K562 (cell line): ENCODE measurements around the gene RAD1. TPM values are rescaled to one million over a fixed set of nuclear protein-coding genes. Genes with fewer than 3 reads are reported as not detected.
A peak's percentile ranks its signal among the peaks of the same experiment; 100 is the strongest.

Experiments used
- ATAC-seq: fragments of 200-7000 bp; cut with Tn5 transposase; 3 replicates; pipeline ENCODE4 v1.9.1; 2020; ENCODE audit warnings: moderate library complexity
- BruUV-seq: library from RNA; stranded (reverse); fragments of 400-500 nt; replicated peaks from 2 replicates; lab custom pipeline; 2021; lab: Mats Ljungman, UMichigan
- CTCF ChIA-PET: fragments of 300-600 bp; formaldehyde crosslinking; extraction: SDS; loops from one replicate; lab custom pipeline; 2021; ENCODE audit warnings: low intra/inter-chr PET ratio; lab: Yijun Ruan, JAX
- POLR2A ChIA-PET: fragments of 300-600, 350-650 bp; sonication (Branson Sonifier 250); formaldehyde crosslinking; extraction: SDS; loops from one replicate; lab custom pipeline; 2021; ENCODE audit warnings: antibody characterized with exemption, inconsistent platforms; lab: Yijun Ruan, JAX
- DNase-seq, 4 experiments: peaks; one replicate each; pipeline versions ENCODE4 v3.0.0 to v3.0.0-alpha.2; 2011 to 2018; ENCODE audit warnings: low spot score in 3 of 4, mixed read lengths in 3 of 4; ENCODE audit errors: extremely low read depth in 1 of 4
- FAIRE-seq: peaks from 2 replicates; lab custom pipeline; 2011; peaks lifted over from hg19 to GRCh38; lab: Jason Lieb, UNC
- H2AFZ ChIP-seq: 2 replicates; pipeline ENCODE4 v1.6.0; 2011; ENCODE audit warnings: low read depth, low read length, control low read depth, inconsistent platforms
- H3K27ac ChIP-seq: fragments of 200-600 bp; 3 replicates; pipeline ENCODE4 v1.8.0; 2011; ENCODE audit warnings: low read depth, mild to moderate bottlenecking, control low read depth, inconsistent platforms, low read length, moderate library complexity, mixed read lengths; ENCODE audit errors: extremely low read depth
- H3K27me3 ChIP-seq, 2 experiments: fragments of 300-600 bp in 1 of 2; 2 replicates in 1 of 2; 3 replicates in 1 of 2; pipeline versions ENCODE4 v1.6.0 to v1.8.0; 2011; ENCODE audit warnings: inconsistent platforms in 2 of 2, low read length in 2 of 2, mild to moderate bottlenecking in 1 of 2, mixed read lengths in 1 of 2, moderate library complexity in 1 of 2; ENCODE audit not compliant: control insufficient read depth in 2 of 2, insufficient read depth in 2 of 2
- H3K36me3 ChIP-seq: fragments of 300-600 bp; 3 replicates; pipeline ENCODE4 v1.8.0; 2011; ENCODE audit warnings: mild to moderate bottlenecking, low read length, inconsistent platforms; ENCODE audit not compliant: control insufficient read depth, insufficient read depth
- H3K4me1 ChIP-seq, 2 experiments: fragments of 200-600 bp in 1 of 2; replicated peaks in 1 of 2; 2 replicates in 1 of 2; 3 replicates in 1 of 2; pipeline versions ENCODE4 v1.5.1 to v1.8.0; 2011; ENCODE audit warnings: inconsistent platforms in 2 of 2, low read length in 2 of 2, mild to moderate bottlenecking in 1 of 2, mixed read lengths in 1 of 2, moderate library complexity in 1 of 2; ENCODE audit not compliant: control insufficient read depth in 2 of 2, insufficient read depth in 2 of 2
- H3K4me2 ChIP-seq: 2 replicates; pipeline ENCODE4 v1.6.1; 2011; ENCODE audit warnings: low read length, control low read depth, inconsistent platforms, mixed read lengths; ENCODE audit not compliant: insufficient read depth
- H3K4me3 ChIP-seq: fragments of 200-600 bp; sonication (generic), shearing (Covaris generic); 2 replicates; pipeline ENCODE4 v1.5.1; 2016; ENCODE audit warnings: control low read depth, inconsistent platforms
- H3K79me2 ChIP-seq: fragments of 200-600 bp; 3 replicates; pipeline ENCODE4 v1.8.0; 2011; ENCODE audit warnings: low read length, inconsistent platforms; ENCODE audit not compliant: control insufficient read depth, insufficient read depth
- H3K9ac ChIP-seq, 2 experiments: 2 replicates each; pipeline versions ENCODE4 v1.6.0 to v1.6.1; 2011; ENCODE audit warnings: low read depth in 2 of 2, low read length in 2 of 2, control low read depth in 1 of 2, inconsistent platforms in 1 of 2, mild to moderate bottlenecking in 1 of 2, mixed read lengths in 1 of 2; ENCODE audit not compliant: insufficient read depth in 1 of 2
- H3K9me1 ChIP-seq: one replicate; pipeline ENCODE4 v1.6.0; 2011; ENCODE audit warnings: inconsistent platforms, mild to moderate bottlenecking, low read length, moderate library complexity; ENCODE audit not compliant: control insufficient read depth, insufficient read depth
- H3K9me3 ChIP-seq: replicated peaks from 2 replicates; pipeline ENCODE4 v1.5.1; 2011; ENCODE audit warnings: low read depth, low read length, inconsistent platforms; ENCODE audit not compliant: control insufficient read depth, insufficient read depth
- H4K20me1 ChIP-seq: replicated peaks from 2 replicates; pipeline ENCODE4 v1.6.1; 2011; ENCODE audit warnings: low read length, inconsistent platforms, mixed read lengths; ENCODE audit not compliant: control insufficient read depth, insufficient read depth
- MEIS2 ChIP-seq: fragments of 450-650 bp; IDR thresholded peaks from 2 replicates; pipeline ENCODE4 v1.6.1; 2014; ENCODE audit warnings: mild to moderate bottlenecking; ENCODE audit not compliant: partially characterized antibody
- MYC ChIP-seq, 2 experiments: fragments of 250-450 bp in 1 of 2; sonication (Bioruptor Pico) in 1 of 2; IDR thresholded peaks; 2 replicates each; pipeline versions ENCODE4 v1.5.1 to v1.6.1; 2012 to 2021; ENCODE audit warnings: low read depth in 2 of 2, borderline replicate concordance in 1 of 2, improper control_type of control experiment in 1 of 2, low read length in 1 of 2, mild to moderate bottlenecking in 1 of 2, moderate library complexity in 1 of 2
- PBX2 ChIP-seq, 2 experiments: IDR thresholded peaks in 1 of 2; conservative IDR thresholded peaks in 1 of 2; 2 replicates each; pipeline ENCODE4 v1.6.1; 2016; ENCODE audit warnings: low read depth in 2 of 2, mild to moderate bottlenecking in 1 of 2, missing compliant biosample characterization in 1 of 2, missing genetic modification characterization in 1 of 2, moderate library complexity in 1 of 2
- ZNF592 ChIP-seq: fragments of 450-650 bp; IDR thresholded peaks from 2 replicates; pipeline ENCODE4 v1.6.1; 2017; ENCODE audit warnings: antibody characterized with exemption, mild to moderate bottlenecking
- WGBS: fragments of 100-300 bp; shearing (Covaris generic); methylation state at CpG from one replicate; pipeline ENCODE4 v1.1.6; 2016; ENCODE audit warnings: low coverage, mixed read lengths; ENCODE audit not compliant: insufficient coverage; ENCODE audit errors: missing lambda C conversion rate; 5-methylcytosine and 5-hydroxymethylcytosine counted together
- in situ Hi-C: fragments of 300-500 bp; cut with MboI; formaldehyde crosslinking; loops from 4 replicates; pipeline ENCODE4 v1.15.0; 2018; ENCODE audit warnings: inconsistent platforms, mixed read lengths
- intact Hi-C: fragments of 100-400 bp; cut with micrococcal nuclease; formaldehyde crosslinking; loops from 2 replicates; pipeline ENCODE4 v1.14.2; 2022
- polyA plus RNA-seq, 8 experiments: library from polyadenylated mRNA; depleted of rRNA in 4 of 8; stranded (reverse) in 5 of 8; unstranded in 3 of 8; fragments of >200 nt; fragmentation: Nextera tagmentation in 2 of 8; fragmentation: Illumina TruSeq in 1 of 8; extraction: Ambion mirVana in 2 of 8; extraction: Trizol in 1 of 8; gene quantifications; 2 replicates each; pipeline versions ENCODE4 v1.2.1 to v1.2.3, GENCODE V29; 2011 to 2014; ENCODE audit warnings: inconsistent platforms in 1 of 8, missing spikeins in 1 of 8
- total RNA-seq, 7 experiments: library from RNA; depleted of rRNA in 6 of 7; stranded (reverse); fragments of >200 nt in 6 of 7; fragmentation: Illumina TruSeq in 2 of 7; extraction: Trizol in 2 of 7; gene quantifications; 2 replicates each; pipeline versions ENCODE4 v1.2.1 to v1.2.3, GENCODE V29; 2011 to 2021; ENCODE audit warnings: low replicate concordance in 1 of 7

The RAD1 gene
- total and polyA plus RNA-seq, 9 of the 15 experiments (the other 6 are each of a cell fraction or from before 2014, with no cell fraction given) = 44.5 to 148 (median 60.8) TPM

- 94% methylated on average over 2 of the region's 2 CpGs for WGBS
- peaks cover 7 to 34% of the 10 kb centered on the region in 2 experiments for H3K4me1 ChIP-seq
- BruUV-seq = no TSS peak
- H3K4me2 ChIP-seq = no peak overlapping the region
- no peaks in the 10 kb centered on the region for H4K20me1 ChIP-seq
- intact Hi-C loops = no loop called here
- no peak for DNase-seq
- no peak overlapping the region for H3K27ac ChIP-seq
- CTCF ChIA-PET = no interaction called here
- POLR2A ChIA-PET = interaction anchor here (1.1 kb wide), 1 partner anchor 12 kb away, joined by 3 read pairs; no protein-coding TSS in a partner anchor
- H3K27me3 ChIP-seq = no peaks in the 10 kb centered on the region
- H3K9ac ChIP-seq = no peak overlapping the region
- no peaks in the 10 kb centered on the region for H3K36me3 ChIP-seq
- H3K4me3 ChIP-seq = no peak overlapping the region
- peak overlapping the region; percentile 96; the same call in 1 of the 2 replicates for H2AFZ ChIP-seq
- no peaks in the 10 kb centered on the region for H3K9me1 ChIP-seq
- TF ChIP-seq ZNF592 (no peak), MYC (IDR thresholded peaks at IDR 0.05; ENCODE audit: low read depth, low read length) (no peak), MYC (CRISPR knock-in tag; IDR thresholded peaks at IDR 0.05; ENCODE audit: borderline replicate concordance, low read depth) (no peak), PBX2 (CRISPR knock-in tag; IDR thresholded peaks at IDR 0.05; ENCODE audit: low read depth) (no peak), PBX2 (tag; conservative IDR thresholded peaks at IDR 0.05; ENCODE audit: low read depth) (0 out of 2 replicates have a peak, but pooled peaks have one; percentile 7), MEIS2 (peak; percentile 16)
- TF ChIP-seq, all 486 proteins: peak for 2
- H3K79me2 ChIP-seq = no peaks in the 10 kb centered on the region
- in situ Hi-C loops = no loop called here
- H3K9me3 ChIP-seq = no peaks in the 10 kb centered on the region
- FAIRE-seq = no peak
- ATAC-seq = no peak
These were observed 50.2 kb downstream of the RAD1 start for GRCh38 chr5:34865091-34865490.
